ENCODE data around the gene CXCL1. TPM values are rescaled to one million over a fixed set of nuclear protein-coding genes. Genes with fewer than 3 reads are reported as not detected.

CXCL1 gene
- total and polyA plus RNA-seq, 2 donors (not counting 1 experiment from before 2014, with no cell fraction given), result 0.24 TPM; not detected in 1

GRCh38 chr4:73867783-73868182, 1.4 kb upstream of the CXCL1 start:
- peaks cover 0 to 5% of the 10 kb centered on the region in 2 donors for H3K4me1 ChIP-seq (ENCODE audit: control insufficient read depth in 2 of 2, insufficient read depth in 2 of 2, low read length in 2 of 2)
- TF ChIP-seq, protein P1, sequence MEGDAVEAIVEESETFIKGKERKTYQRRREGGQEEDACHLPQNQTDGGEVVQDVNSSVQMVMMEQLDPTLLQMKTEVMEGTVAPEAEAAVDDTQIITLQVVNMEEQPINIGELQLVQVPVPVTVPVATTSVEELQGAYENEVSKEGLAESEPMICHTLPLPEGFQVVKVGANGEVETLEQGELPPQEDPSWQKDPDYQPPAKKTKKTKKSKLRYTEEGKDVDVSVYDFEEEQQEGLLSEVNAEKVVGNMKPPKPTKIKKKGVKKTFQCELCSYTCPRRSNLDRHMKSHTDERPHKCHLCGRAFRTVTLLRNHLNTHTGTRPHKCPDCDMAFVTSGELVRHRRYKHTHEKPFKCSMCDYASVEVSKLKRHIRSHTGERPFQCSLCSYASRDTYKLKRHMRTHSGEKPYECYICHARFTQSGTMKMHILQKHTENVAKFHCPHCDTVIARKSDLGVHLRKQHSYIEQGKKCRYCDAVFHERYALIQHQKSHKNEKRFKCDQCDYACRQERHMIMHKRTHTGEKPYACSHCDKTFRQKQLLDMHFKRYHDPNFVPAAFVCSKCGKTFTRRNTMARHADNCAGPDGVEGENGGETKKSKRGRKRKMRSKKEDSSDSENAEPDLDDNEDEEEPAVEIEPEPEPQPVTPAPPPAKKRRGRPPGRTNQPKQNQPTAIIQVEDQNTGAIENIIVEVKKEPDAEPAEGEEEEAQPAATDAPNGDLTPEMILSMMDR (IDR thresholded peaks at IDR 0.05), result no peak
- TF ChIP-seq EZH2 (IDR thresholded peaks at IDR 0.05; ENCODE audit: borderline replicate concordance, insufficient read depth, low read depth, low read length, poor library complexity, severe bottlenecking), result no peak
- H3K27me3 ChIP-seq (replicated peaks in 1 of 4; ENCODE audit: control extremely low read depth in 1 of 4, control insufficient read depth in 3 of 4, insufficient read depth in 4 of 4, low read length in 3 of 4), result peaks cover 0 to 15% (median 7%) of the 10 kb centered on the region in 4 experiments
- H3K27me3 Mint-ChIP-seq, result peaks cover 23% of the 10 kb centered on the region
- H3K9ac ChIP-seq (ENCODE audit: low read length), result no peak overlapping the region
- no peaks in the 10 kb centered on the region for H3K9me3 ChIP-seq (ENCODE audit: control extremely low read depth in 1 of 3, control insufficient read depth in 2 of 3, insufficient read depth in 1 of 3, low read length in 2 of 3)
- DNase-seq (no peak), ATAC-seq (ENCODE audit: low read depth) (no peak)
- no peaks in the 10 kb centered on the region for H3K79me2 ChIP-seq (ENCODE audit: control insufficient read depth, insufficient read depth, low read length)
- H4K20me1 ChIP-seq (ENCODE audit: control insufficient read depth, insufficient read depth, low read length, poor library complexity, severe bottlenecking), result no peaks in the 10 kb centered on the region
- CTCF ChIA-PET, result no interaction called here
- intact Hi-C loops (cut with micrococcal nuclease), result no loop called here
- H3K9me3 Mint-ChIP-seq (ENCODE audit: insufficient read depth), result no peaks in the 10 kb centered on the region
- no peak overlapping the region for H3K27ac ChIP-seq (ENCODE audit: low read length in 2 of 2)
- H3K4me1 Mint-ChIP-seq, result peaks cover 3% of the 10 kb centered on the region
- no peaks in the 10 kb centered on the region for H3K36me3 ChIP-seq (replicated peaks in 1 of 2; ENCODE audit: control extremely low read depth in 1 of 2, control insufficient read depth in 1 of 2, extremely low read depth in 1 of 2, insufficient read depth in 2 of 2, low read length in 1 of 2)
- 60% methylated on average over 2 of the region's 3 CpGs for WGBS (ENCODE audit: insufficient coverage)
- H3K4me3 ChIP-seq (ENCODE audit: control extremely low read depth in 1 of 5, extremely low read depth in 1 of 5, insufficient read depth in 1 of 5, low read depth in 2 of 5, low read length in 4 of 5), result no peak overlapping the region
- H3K4me2 ChIP-seq (replicated peaks; ENCODE audit: low read depth, low read length, poor library complexity, severe bottlenecking), result no peak overlapping the region
- H3K4me3 Mint-ChIP-seq, result no peak overlapping the region
- H2AFZ ChIP-seq (ENCODE audit: insufficient read depth, low read depth, low read length, poor library complexity, severe bottlenecking), result no peak overlapping the region
- no peak overlapping the region for H3K27ac Mint-ChIP-seq
- POLR2A ChIA-PET, result no interaction called here

- intact Hi-C loops (cut with micrococcal nuclease), result no loop called here
- Mint-ChIP-seq H3K4me1 (peaks cover 3% of the 10 kb centered on the region), H3K9me3 (ENCODE audit: insufficient read depth) (no peaks in the 10 kb centered on the region), H3K27ac (no peak overlapping the region), H3K27me3 (peaks cover 23% of the 10 kb centered on the region), H3K4me3 (no peak overlapping the region)
- Histone ChIP-seq H3K4me2 (replicated peaks; ENCODE audit: low read depth, low read length, poor library complexity, severe bottlenecking) (no peak overlapping the region), H3K9ac (ENCODE audit: low read length) (no peak overlapping the region), H3K4me3 (ENCODE audit: control extremely low read depth in 1 of 5, extremely low read depth in 1 of 5, insufficient read depth in 1 of 5, low read depth in 2 of 5, low read length in 4 of 5) (no peak overlapping the region), H4K20me1 (ENCODE audit: control insufficient read depth, insufficient read depth, low read length, poor library complexity, severe bottlenecking) (no peaks in the 10 kb centered on the region), H3K27ac (ENCODE audit: low read length in 2 of 2) (no peak overlapping the region), H3K79me2 (ENCODE audit: control insufficient read depth, insufficient read depth, low read length) (no peaks in the 10 kb centered on the region), H3K9me3 (ENCODE audit: control extremely low read depth in 1 of 3, control insufficient read depth in 2 of 3, insufficient read depth in 1 of 3, low read length in 2 of 3) (no peaks in the 10 kb centered on the region), H3K27me3 (replicated peaks in 1 of 4; ENCODE audit: control extremely low read depth in 1 of 4, control insufficient read depth in 3 of 4, insufficient read depth in 4 of 4, low read length in 3 of 4) (peaks cover 0 to 15% (median 7%) of the 10 kb centered on the region in 4 experiments), H3K36me3 (replicated peaks in 1 of 2; ENCODE audit: control extremely low read depth in 1 of 2, control insufficient read depth in 1 of 2, extremely low read depth in 1 of 2, insufficient read depth in 2 of 2, low read length in 1 of 2) (no peaks in the 10 kb centered on the region), H2AFZ (ENCODE audit: insufficient read depth, low read depth, low read length, poor library complexity, severe bottlenecking) (no peak overlapping the region), H3K4me1 (ENCODE audit: control insufficient read depth in 2 of 2, insufficient read depth in 2 of 2, low read length in 2 of 2) (peaks cover 0 to 5% of the 10 kb centered on the region in 2 donors)
- ATAC-seq (ENCODE audit: low read depth) (no peak), DNase-seq (no peak)
- POLR2A ChIA-PET, result no interaction called here
- CTCF ChIA-PET, result no interaction called here
- 37% methylated on average over 10 of the region's 16 CpGs for WGBS (ENCODE audit: insufficient coverage)
- TF ChIP-seq EZH2 (IDR thresholded peaks at IDR 0.05; ENCODE audit: borderline replicate concordance, insufficient read depth, low read depth, low read length, poor library complexity, severe bottlenecking), result no peak
- TF ChIP-seq, protein P1 (IDR thresholded peaks at IDR 0.05), result no peak
Observed at GRCh38 chr4:73868206-73869129, 725 bp upstream of the CXCL1 start.
